ENCODE measurements around the gene SLC16A10.
A peak's percentile ranks its signal among the peaks of the same experiment; 100 is the strongest.
"Not testable (repeated sequence)": the region's sequence is repeated elsewhere in the genome, so short reads cannot be mapped to it uniquely, and the experiment has no call there.

SLC16A10 gene, protein sequence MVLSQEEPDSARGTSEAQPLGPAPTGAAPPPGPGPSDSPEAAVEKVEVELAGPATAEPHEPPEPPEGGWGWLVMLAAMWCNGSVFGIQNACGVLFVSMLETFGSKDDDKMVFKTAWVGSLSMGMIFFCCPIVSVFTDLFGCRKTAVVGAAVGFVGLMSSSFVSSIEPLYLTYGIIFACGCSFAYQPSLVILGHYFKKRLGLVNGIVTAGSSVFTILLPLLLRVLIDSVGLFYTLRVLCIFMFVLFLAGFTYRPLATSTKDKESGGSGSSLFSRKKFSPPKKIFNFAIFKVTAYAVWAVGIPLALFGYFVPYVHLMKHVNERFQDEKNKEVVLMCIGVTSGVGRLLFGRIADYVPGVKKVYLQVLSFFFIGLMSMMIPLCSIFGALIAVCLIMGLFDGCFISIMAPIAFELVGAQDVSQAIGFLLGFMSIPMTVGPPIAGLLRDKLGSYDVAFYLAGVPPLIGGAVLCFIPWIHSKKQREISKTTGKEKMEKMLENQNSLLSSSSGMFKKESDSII

GRCh38 chr6:111087106-111087835 is at the start of gene SLC16A10:
SLC16A10 (plus strand) TSS chr6:111087503; CDS start chr6:111087753, 250 bp downstream.
- DNase-seq: peak; percentile 69 to 74

DNA sequence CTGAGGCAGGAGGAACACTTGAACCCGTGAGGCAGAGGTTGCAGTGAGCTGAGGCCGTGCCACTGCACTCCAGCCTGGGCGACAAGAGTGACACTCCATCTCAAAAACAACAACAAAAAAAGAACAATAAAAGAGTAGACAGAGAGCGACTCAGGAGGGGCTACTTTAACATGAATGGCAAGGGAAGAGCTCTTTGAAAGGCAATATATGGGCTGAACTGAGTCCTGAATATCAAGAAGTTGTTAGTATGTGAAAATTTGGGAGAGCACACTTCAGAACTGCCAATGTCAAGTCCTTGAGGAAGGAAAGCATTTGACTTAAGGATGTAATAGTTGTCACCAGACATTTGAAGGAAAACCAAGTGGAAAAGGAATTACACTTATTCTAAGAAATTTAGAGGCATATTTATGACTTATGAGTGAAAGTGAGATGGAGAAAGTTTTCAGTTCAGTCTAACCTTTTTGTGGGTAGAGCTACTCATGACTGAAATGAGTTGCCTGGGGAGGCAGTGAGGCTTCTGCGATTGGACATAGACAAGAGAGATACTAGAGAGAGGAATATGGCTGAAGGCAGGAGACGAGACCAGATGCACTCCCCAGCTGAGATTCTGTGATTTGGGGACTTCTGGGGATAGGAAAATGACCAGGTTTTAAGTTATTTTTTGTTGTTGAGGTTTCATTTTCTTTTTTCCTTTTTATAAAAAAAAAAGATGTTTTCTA is 48.6 kb upstream of the SLC16A10 start:
- DNase-seq: no peak

DNA sequence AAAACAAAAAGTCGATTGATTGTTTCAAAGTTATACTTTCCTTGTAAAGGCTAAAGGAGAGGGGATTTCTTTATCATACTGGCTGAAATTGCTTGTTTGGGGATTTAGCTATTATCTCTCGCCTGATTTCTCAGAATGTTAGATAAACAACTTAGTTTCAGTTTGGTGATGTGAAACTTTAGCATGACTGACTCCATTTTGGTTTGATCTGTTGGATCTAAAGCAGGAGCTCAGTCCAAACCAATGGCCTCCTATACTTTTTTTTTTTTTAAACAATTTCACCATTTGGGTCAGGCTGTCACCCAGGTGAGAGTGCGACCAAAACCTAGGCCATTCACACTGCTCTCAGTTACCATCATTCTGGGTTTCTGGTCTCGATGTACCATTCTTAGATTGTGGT is 45.4 kb upstream of the SLC16A10 start:
- no peak for DNase-seq

DNA sequence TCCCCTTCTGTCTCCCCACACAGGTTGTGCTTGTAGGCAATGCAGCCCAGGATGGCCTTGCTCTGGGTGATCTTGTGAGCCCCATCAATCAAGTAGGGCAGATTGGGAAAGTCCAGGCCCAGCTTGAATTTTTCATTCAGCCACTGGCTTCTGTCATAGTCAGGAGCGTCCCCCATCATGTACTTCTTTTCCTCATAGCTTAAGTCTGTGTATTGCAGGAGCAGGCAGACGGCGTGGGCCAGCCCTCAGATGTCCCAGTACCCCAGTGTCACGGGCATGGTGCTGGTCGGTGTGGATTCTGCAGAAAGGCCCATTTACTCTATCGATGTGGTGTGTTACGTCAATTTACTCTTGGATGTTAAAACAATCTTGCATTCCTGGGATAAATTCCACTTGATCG is 40.1 kb upstream of the SLC16A10 start:
- DNase-seq: no peak

GRCh38 chr6:111050261-111051023 is 36.9 kb upstream of the SLC16A10 start:
- no peak for DNase-seq

- no peak for DNase-seq
Measured at GRCh38 chr6:111052171-111052570, 35.1 kb upstream of the SLC16A10 start.

DNA sequence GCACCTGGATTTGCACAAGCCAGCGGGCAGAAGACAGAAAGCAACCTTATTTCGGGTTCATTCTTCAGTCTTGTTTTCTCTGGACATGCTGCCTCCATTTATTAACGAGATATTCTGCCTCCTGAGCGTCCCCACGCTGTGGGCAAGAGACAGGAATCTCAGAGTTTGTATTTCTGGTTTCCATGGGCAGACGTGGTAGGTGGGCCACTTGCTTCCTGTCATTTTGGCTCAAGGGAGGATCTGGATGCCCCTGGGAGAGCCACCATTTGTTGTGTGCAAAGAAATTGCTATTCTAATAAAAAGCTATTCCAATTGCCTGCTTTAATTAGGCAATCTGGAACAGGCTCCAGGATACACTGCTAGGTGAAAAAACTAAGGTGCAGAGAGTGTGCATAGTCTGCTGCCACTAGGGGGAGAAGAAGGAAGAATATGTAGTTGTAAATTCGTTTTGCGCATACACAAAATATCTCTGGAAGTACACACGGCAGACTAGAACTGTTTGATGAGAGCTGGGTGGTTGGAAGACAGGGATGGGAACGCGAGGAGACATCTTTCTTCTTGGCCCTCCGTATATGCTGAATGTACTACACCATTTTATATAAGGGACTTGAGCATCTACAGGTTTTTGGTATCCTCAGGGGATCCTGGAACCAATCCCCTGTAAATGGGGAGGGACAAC is 30.1 kb upstream of the SLC16A10 start:
- peak; percentile 2 to 15 for DNase-seq

GRCh38 chr6:111061508-111061907 is 25.8 kb upstream of the SLC16A10 start:
- DNase-seq: no peak

DNA sequence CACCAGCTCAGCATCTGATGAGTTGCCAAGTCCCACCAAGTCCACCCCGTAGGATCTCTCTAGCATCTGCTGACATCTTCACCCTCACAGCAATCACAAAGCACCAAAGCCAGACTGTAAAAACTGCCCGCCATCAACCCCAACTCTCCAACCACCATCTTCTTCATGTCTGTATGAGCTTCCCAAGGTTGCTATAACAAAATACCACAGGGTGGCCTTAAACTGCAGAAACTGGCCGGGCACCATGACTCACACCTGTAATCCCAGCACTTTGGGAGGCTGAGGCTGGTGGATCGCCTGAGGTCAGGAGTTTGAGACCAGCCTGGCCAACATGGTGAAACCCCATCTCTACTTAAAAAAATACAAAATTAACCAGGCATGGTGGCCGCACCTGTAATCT is 25.3 kb upstream of the SLC16A10 start:
- DNase-seq: not testable (repeated sequence)

DNA sequence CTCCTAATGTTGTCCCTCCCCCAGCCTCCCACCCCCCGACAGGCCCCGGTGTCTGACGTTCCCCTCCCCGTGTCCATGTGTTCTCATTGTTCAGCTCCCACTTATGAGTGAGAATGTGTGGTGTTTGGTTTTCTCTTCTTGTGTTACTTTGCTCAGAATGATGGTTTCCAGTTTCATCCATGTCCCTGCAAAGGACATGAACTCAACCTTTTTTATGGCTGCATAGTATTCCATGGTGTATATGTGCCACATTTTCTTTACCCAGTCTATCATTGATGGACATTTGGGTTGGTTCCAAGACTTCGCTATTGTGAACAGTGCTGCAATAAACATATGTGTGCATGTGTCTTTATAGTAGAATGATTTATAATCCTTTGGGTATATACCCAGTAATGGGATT is 24.4 kb upstream of the SLC16A10 start:
- not testable (repeated sequence) for DNase-seq

GRCh38 chr6:111068109-111068865 is 19.0 kb upstream of the SLC16A10 start:
- DNase-seq: no peak

- no peak for DNase-seq
Measured at GRCh38 chr6:111068866-111069234, 18.5 kb upstream of the SLC16A10 start.

- no peak for DNase-seq
Measured at GRCh38 chr6:111069382-111070104, 17.8 kb upstream of the SLC16A10 start.

- DNase-seq: no peak
Measured at GRCh38 chr6:111070105-111071005, 16.9 kb upstream of the SLC16A10 start.

- no peak for DNase-seq
Measured at GRCh38 chr6:111072801-111073360, 14.4 kb upstream of the SLC16A10 start.

DNA sequence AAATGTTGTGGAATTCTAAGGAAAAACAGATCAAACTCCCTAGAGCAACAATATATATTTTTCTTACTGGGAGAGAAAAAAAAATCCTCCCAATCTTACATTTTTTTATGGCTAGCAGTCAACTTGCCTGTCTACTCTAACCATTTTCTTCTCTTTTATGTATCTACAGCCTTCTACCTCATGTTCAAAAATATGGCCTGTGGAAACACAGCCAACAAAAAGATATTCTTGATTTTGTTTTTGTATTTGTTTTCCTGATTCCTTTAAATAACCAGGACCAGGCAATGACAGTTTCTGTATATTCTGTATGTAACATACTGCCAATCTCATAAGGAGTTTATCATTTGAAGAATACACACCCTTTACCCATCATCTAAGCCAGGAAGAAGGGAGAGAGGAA is 13.0 kb upstream of the SLC16A10 start:
- no peak for DNase-seq

GRCh38 chr6:111076024-111076695 is 11.1 kb upstream of the SLC16A10 start:
- DNase-seq: no peak

GRCh38 chr6:111080698-111081097 is 6.6 kb upstream of the SLC16A10 start:
- no peak for DNase-seq
